KBM-7 (cell line): ENCODE measurements around the gene CTDNEP1.
"Not testable (repeated sequence)": the region's sequence is repeated elsewhere in the genome, so short reads cannot be mapped to it uniquely, and the experiment has no call there.

Experiments
- DNase-seq: peaks from one replicate; pipeline ENCODE4 v3.0.0-alpha.2; 2015
- in situ Hi-C: fragments of 300-500 bp; cut with MboI; formaldehyde crosslinking; loops from 2 replicates; pipeline ENCODE4 v1.14.3; 2020; ENCODE audit warnings: low sequenced_read_pairs, low pct_unique_long_range_greater_than_20kb, mixed read lengths

CTDNEP1 gene

DNA sequence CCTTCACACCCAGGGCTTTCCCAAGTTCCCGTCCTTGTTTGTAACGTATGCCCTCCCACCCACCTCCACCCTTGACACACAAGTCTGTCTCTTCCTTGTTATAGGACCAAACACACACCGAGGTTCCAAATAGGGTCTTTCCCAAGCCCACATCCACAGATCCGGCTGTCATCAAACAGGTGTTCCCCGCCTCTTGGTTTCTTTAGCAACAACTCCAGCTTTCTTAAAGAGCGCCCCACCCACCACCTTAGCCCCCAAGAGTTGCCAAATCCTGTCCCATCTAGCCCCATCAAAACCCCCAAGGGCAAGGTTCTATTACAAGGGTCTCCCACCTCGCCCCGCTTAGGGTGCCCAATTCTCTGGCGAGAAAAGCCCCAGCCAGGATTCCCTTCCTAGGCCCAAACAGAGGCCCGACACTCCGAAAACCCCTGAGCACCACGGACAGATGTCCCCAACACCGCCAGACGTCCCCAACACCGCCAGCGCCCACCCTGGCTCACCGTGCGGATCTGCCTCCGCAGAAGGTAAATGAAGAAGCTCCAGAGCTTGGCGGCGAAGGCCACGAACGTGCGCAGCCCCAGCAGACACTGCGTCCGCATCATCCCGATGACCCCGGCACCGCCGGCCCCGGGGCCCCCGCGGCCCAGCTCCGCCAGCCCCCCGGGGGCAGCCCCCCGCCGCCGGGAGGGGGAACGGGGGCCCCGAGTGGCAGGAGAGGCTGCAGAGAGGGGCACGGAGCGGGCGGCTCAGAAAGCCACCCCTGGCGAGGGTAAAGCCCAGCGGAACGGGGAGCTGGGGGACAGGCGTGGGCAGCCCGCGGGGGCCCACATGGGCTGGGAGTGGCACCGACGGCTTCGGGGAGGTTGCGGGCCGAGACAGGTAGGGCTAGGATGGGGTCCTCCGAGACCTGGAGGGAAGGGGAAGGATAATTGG is 573 bp downstream of the CTDNEP1 start:
- in situ Hi-C loops = no loop called here
- no peak for DNase-seq

- DNase-seq = peak; percentile 49
- in situ Hi-C loops = no loop called here
Measured at GRCh38 chr17:7249830-7250229, 1.7 kb downstream of the CTDNEP1 start.

- DNase-seq = no peak
- in situ Hi-C loops = no loop called here
Measured at GRCh38 chr17:7249214-7249613, 2.3 kb downstream of the CTDNEP1 start.

DNA sequence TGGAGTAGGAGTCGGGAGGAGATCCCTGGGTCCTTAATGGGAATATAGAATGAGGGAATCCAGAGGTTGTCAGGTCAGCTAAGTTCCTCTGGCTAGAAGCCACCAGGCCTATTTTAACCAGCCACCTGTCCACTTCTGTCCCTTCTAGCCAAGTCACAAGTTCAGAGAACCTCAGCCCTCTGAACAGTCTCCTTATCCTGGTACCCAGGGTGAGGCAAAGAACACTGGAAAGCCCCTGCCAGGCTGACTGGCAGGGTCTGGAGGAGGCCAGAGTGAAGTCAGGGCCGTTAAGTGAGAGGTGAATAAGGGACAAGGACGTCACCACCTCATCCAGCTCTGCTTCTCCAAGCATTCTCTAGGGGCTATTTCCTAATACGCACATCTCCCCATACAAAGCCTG is 2.7 kb downstream of the CTDNEP1 start:
- DNase-seq = no peak
- in situ Hi-C loops = no loop called here

- in situ Hi-C loops = no loop called here
- DNase-seq = no peak
Measured at GRCh38 chr17:7246779-7247178, 4.8 kb downstream of the CTDNEP1 start.

GRCh38 chr17:7243838-7244237 is 7.7 kb downstream of the CTDNEP1 start:
- in situ Hi-C loops = not testable (repeated sequence)

DNA sequence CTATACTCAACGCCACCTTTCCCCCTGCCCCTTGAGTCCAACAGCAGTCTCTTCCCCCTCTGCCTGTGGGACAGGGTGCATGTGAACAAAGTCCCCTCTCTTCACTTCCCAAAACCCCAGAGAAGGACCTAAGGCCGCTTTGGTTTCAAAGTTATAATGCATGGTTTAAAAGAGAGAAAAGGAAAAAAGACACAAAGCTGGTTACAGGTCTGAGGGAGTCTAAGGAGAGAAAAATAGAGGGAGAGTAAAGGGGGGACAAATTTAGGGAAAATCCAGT is 8.1 kb downstream of the CTDNEP1 start:
- in situ Hi-C loops = no loop called here
- no peak for DNase-seq

More at GRCh38 chr17:7243838-7244237, 7.7 kb downstream of the CTDNEP1 start:
- DNase-seq = not testable (repeated sequence)

GRCh38 chr17:7242717-7243452 is 8.6 kb downstream of the CTDNEP1 start:
- in situ Hi-C loops = no loop called here
- peak; percentile 95 for DNase-seq

- DNase-seq = peak; percentile 95
- in situ Hi-C loops = no loop called here
Measured at GRCh38 chr17:7241783-7242716, 9.5 kb downstream of the CTDNEP1 start, which contains the start of gene GABARAP. Gene GABARAP, minus strand, starts transcription at chr17:7242449. Its CDS starts 119 bp downstream, at chr17:7242330.

GRCh38 chr17:7241090-7241733 is 10.3 kb downstream of the CTDNEP1 start:
- in situ Hi-C loops = no loop called here
- DNase-seq = no peak

DNA sequence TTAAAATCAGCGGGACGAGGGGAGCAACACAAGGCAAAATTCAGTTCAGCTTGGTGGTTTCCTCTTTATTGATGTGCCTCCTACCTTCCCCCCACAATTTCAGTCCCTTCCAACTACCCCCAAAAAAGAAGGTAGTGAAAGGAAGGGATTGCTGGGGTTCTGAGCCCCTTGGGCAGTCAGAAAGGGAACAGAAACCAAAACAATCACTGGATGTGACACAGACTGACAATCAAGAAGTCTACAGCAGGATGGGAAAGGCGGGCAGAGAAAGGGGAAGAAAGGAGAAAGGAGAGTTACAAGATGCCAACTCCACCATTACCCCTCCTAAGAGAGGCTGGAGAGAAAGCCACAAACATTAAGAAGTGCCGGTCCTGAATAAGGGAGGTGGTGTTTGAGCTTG is 11.2 kb downstream of the CTDNEP1 start:
- in situ Hi-C loops = no loop called here
- DNase-seq = peak; percentile 40

DNA sequence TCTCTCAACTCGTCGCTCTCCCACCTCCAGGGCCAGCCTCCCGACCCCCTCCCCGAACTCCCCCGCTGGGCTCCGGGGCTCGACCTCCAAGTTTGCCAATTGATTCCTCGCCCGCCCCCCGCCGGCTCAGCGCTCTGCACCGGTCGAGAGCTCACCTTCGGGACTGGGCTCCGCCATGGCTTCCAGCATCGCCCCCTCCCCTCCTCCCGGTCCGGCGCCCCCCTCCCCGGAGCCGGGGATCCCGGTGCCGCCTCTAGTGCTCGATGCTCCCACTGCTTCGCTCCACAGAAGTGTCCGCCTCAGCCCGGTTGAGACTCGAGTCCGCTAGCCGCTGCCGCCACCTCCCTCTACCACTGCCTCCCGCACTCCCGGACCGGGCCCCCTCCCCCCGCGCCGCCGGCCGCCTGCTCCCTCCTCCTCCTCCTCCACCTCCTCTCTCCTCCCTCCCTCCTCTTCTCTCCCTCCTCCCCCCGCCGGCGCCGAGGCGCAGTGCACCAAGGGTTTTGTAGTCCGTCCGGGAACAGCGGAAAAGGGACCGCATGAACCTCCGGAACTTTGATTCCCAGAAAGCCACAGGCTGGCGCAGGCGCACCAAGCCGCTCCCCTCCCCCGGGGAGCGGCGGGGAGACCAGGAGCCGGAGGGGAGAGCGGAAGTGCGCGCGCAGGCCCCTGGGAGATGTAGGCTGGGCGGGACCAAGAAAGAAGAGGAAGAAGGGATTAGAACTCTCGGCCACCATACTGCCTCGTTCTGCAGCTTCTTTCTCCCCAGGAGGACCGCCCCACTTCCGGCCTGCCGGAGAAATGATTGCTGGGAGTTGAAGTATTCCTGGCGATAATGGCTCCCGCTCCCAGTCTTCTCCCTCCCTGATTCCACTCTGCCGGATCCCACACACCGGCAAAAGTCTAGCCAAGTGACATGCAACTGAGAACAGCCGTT is 12.2 kb downstream of the CTDNEP1 start, which contains the start of gene PHF23:
PHF23 (minus strand) TSS at position 367 of the 937 bp plus-strand sequence; CDS start at position 189, 178 bp downstream.
- in situ Hi-C loops = no loop called here
- DNase-seq = peak; percentile 100

DNA sequence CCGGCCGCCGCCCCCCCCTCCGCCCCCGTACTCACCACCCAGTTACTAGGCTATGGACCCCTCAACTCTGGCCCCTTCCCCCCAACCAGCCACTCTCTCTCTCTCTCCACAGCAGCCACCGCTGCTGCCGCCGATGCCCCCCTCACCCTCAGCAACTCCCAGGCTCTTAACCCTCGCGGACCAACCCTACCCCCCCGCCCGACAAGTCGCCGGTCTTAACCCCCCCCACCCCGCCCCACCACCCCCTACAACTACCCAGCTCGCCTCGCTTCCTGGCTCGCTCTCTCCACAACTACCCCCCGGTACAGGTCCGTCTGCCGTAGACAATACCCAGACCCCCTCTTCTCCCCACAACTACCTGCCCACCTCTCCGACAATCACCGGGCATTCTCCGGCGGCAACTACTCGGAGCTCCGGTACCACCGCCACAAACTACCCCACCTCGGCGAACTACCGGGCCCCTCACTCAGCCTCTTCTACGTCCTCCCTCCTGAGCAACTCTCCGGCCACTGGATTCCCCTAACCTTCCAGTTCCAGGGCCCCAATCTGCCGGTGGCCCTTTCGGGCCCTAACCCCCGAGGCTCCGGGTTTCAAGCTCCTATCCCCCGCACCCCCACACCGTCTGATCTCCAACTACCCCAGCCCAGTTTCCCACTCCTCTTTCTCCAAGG is 13.0 kb downstream of the CTDNEP1 start:
- in situ Hi-C loops = no loop called here
- DNase-seq = no peak

GRCh38 chr17:7237761-7238419 is 13.6 kb downstream of the CTDNEP1 start:
- in situ Hi-C loops = no loop called here
- DNase-seq = peak; percentile 59

GRCh38 chr17:7237266-7237760 is 14.2 kb downstream of the CTDNEP1 start:
- in situ Hi-C loops = no loop called here
- no peak for DNase-seq

GRCh38 chr17:7236808-7237207 is 14.7 kb downstream of the CTDNEP1 start:
- no peak for DNase-seq
- in situ Hi-C loops = no loop called here
